Muscle layer of duodenum (tissue), 2 donors: ENCODE results near the gene TBC1D19.

Experiments
- H3K27ac ChIP-seq: one replicate; pipeline ENCODE4 v1.7.0; 2013; ENCODE audit warnings: mild to moderate bottlenecking, low read length
- H3K27me3 ChIP-seq: one replicate; pipeline ENCODE4 v1.7.0; 2013; ENCODE audit warnings: low read depth, mild to moderate bottlenecking, control low read depth, low read length
- H3K36me3 ChIP-seq, 2 donors: one replicate each; pipeline ENCODE4 v1.7.0; 2013; ENCODE audit warnings: low read length in 2 of 2, control low read depth in 1 of 2, mild to moderate bottlenecking in 1 of 2; ENCODE audit not compliant: insufficient read depth in 2 of 2, control insufficient read depth in 1 of 2
- H3K4me1 ChIP-seq, 2 donors: one replicate each; pipeline ENCODE4 v1.7.0; 2013; ENCODE audit warnings: low read length in 2 of 2, mild to moderate bottlenecking in 2 of 2, control low read depth in 1 of 2, moderate library complexity in 1 of 2; ENCODE audit not compliant: insufficient read depth in 2 of 2, control insufficient read depth in 1 of 2
- H3K4me3 ChIP-seq, 2 donors: one replicate each; pipeline ENCODE4 v1.7.0; 2013; ENCODE audit warnings: low read length in 2 of 2, low read depth in 1 of 2, mild to moderate bottlenecking in 1 of 2
- H3K9me3 ChIP-seq, 2 donors: one replicate each; pipeline ENCODE4 v1.7.0; 2013; ENCODE audit warnings: low read length in 2 of 2, control low read depth in 1 of 2, mild to moderate bottlenecking in 1 of 2; ENCODE audit not compliant: control insufficient read depth in 1 of 2
- donor health status: healthy.

TBC1D19 gene

DNA sequence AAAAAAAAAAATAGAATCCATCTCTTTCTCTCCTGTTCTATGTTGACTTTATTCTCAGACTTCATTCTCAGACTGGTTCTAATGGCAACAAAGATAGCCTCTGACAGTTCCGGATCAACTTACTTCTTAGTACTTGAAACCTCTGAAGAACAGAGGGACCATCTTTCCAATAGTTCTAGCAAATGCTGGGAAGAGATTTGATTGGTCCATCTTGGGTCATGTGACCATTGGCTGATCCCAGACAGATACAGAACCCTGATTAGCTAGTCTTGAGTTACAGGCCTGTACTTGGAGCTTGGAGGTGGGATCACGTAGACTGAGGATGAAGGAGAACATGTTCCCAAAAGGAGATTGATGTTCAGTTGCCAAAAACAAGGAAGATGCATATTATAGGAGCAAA is 209.9 kb downstream of the TBC1D19 start:
- Histone ChIP-seq H3K4me3 (no peak overlapping the region), H3K27ac (no peak overlapping the region), H3K36me3 (no peaks in the 10 kb centered on the region), H3K4me1 (no peaks in the 10 kb centered on the region), H3K27me3 (no peaks in the 10 kb centered on the region), H3K9me3 (peaks cover 0 to 4% of the 10 kb centered on the region in 2 donors)

DNA sequence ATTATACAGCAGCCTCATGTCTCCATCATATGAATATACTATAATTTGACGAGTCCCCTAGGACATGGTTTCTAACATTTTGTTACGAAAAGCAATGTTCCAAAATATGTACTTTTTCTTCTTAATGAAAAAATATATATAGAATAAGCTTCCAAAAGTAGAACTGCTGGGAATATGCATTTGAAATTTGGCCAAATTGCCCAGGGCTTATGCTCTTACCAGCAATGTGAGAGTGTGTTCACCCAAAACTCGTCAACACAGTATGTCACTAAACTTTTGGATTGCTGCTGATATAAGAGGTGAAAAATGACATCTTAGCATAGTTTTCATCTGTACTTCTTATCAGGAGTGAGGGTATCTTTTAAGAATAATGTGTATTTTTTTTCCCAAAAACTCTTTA is 212.2 kb downstream of the TBC1D19 start:
- Histone ChIP-seq H3K4me3 (no peak overlapping the region), H3K27me3 (no peaks in the 10 kb centered on the region), H3K36me3 (no peaks in the 10 kb centered on the region), H3K9me3 (peaks cover 0 to 3% of the 10 kb centered on the region in 2 donors), H3K4me1 (no peaks in the 10 kb centered on the region), H3K27ac (no peak overlapping the region)

DNA sequence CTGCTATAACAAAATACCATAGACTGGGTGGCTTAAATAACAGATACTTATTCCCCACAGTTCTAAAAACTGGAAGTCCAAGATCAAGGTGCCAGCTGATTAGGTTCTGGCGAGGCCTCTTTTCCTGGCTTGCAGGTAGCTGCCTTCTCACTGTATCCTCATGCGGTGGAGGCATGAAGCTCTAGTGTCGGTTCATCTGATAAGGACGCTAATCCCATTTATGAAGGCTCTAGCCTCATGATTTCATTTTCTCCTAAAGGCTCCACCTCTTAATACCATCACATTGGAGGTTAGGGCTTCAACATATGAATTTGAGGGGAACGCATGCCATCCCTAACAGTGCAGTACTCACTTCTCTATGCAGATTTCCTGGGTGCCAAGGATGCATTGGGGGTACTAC is 218.9 kb downstream of the TBC1D19 start:
- Histone ChIP-seq H3K4me3 (no peak overlapping the region), H3K27me3 (no peaks in the 10 kb centered on the region), H3K27ac (no peak overlapping the region), H3K36me3 (no peaks in the 10 kb centered on the region), H3K4me1 (no peaks in the 10 kb centered on the region), H3K9me3 (peaks cover 0 to 3% of the 10 kb centered on the region in 2 donors)

DNA sequence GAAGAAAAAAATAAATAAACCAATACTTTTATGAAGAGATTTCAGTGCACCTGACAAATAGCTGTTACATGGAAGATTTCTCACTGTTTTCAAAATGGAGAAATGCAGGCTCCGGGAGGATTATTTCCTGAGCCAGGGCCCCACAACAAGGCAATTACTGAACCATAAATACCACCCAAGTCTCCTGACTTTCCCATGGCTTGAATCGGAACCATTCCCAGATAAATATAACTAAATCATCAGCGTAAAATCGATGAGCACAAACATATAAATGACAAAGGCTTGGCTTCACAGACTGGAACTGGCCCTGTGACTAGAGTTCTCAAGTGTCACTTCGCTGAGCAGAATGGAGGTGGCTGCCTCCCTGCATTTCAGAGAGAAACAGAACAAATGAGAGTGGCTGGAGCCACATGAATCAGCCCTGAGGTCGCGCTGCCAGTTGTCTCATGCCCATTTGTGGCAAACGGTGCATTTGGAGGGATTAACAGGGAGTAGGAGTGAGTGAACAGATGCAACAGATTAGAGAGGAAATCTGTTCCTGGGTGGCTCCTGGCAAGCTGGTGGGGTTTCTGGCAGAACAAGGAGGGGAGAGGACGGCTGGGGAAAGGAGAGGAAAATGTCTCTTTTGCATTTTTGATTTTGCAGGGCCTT is 219.5 kb downstream of the TBC1D19 start:
- H3K36me3 ChIP-seq = no peaks in the 10 kb centered on the region
- no peaks in the 10 kb centered on the region for H3K4me1 ChIP-seq
- no peaks in the 10 kb centered on the region for H3K27me3 ChIP-seq
- no peak overlapping the region for H3K4me3 ChIP-seq
- H3K27ac ChIP-seq = no peak overlapping the region
- peaks cover 0 to 3% of the 10 kb centered on the region in 2 donors for H3K9me3 ChIP-seq

DNA sequence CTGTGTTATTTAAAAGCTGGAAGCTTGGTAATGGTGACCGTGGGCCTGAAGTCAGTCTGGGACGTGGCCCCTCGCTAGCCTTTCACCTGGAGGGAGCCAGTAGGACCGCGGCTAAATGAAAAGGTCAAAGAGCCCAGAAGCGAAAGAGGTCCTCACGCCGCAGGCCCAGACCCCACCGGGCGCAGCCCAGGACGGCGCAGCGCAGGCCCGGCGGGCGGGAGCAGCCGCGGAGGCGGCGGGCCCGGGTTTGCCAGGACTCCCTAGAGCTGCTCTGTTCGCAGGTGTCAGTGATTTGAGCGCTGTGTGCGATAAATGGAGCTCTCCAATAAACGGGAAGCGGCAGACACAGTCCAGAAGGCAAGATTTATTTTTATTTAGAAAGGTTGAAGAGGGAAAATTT is 220.6 kb downstream of the TBC1D19 start:
- peak overlapping the region in 1 of 2 donors; percentile 26 for H3K4me3 ChIP-seq
- no peaks in the 10 kb centered on the region for H3K36me3 ChIP-seq
- H3K4me1 ChIP-seq = no peaks in the 10 kb centered on the region
- no peak overlapping the region for H3K27ac ChIP-seq
- no peaks in the 10 kb centered on the region for H3K27me3 ChIP-seq
- H3K9me3 ChIP-seq = peaks cover 0 to under 1% of the 10 kb centered on the region in 2 donors

DNA sequence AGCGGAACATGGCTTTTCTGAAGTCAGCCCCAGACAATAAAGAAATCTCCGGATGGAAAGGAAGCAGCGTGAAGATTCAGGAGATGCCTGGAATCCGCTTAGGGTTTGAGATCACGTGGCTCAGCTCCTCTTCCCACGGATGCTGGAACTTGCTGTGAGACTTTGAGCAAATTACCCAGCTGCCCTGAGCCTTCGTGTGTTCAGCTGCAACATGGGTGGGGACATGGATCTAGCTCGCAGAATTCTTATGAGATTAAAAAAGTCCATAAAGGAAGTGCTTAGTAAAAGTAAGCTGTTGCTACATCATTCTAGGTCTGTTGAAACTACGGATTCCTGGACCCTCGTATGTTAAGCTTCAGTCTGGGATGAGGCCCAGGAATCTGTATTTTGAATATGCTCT is 221.0 kb downstream of the TBC1D19 start:
- Histone ChIP-seq H3K4me3 (peak overlapping the region in 1 of 2 donors; percentile 26), H3K4me1 (no peaks in the 10 kb centered on the region), H3K27ac (no peak overlapping the region), H3K36me3 (no peaks in the 10 kb centered on the region), H3K9me3 (no peaks in the 10 kb centered on the region), H3K27me3 (no peaks in the 10 kb centered on the region)
